Mucosa of descending colon (tissue), 3 donors: Measurements from ENCODE around the gene CYTH3. TPM values are rescaled to one million over a fixed set of nuclear protein-coding genes. Genes with fewer than 3 reads are reported as not detected.

Experiments
- ATAC-seq: fragments of 200-7000 bp; cut with Tn5 transposase; one replicate; pipeline ENCODE4 v1.9.1; 2020; ENCODE audit warnings: mild to moderate bottlenecking, moderate library complexity
- DNase-seq, 3 donors: peaks; one replicate each; pipeline ENCODE4 v3.0.0-alpha.2; 2020
- H3K36me3 ChIP-seq: fragments of 200-600 bp; one replicate; pipeline ENCODE4 v1.8.0; 2021; ENCODE audit warnings: low read depth, mild to moderate bottlenecking
- H3K4me1 ChIP-seq: fragments of 200-600 bp; one replicate; pipeline ENCODE4 v1.8.0; 2021; ENCODE audit warnings: low read depth, mild to moderate bottlenecking
- H3K4me3 ChIP-seq: fragments of 200-600 bp; one replicate; pipeline ENCODE4 v1.8.0; 2021; ENCODE audit warnings: mild to moderate bottlenecking
- H3K9me3 ChIP-seq: fragments of 200-600 bp; one replicate; pipeline ENCODE4 v1.8.0; 2021; ENCODE audit warnings: mild to moderate bottlenecking
- CTCF ChIP-seq: fragments of 200-600 bp; IDR thresholded peaks from one replicate; pipeline ENCODE4 v1.8.0; 2022; ENCODE audit warnings: antibody characterized with exemption, mild to moderate bottlenecking
- intact Hi-C, 2 donors: fragments of 100-400 bp; cut with DNase I in 1 of 2; cut with micrococcal nuclease in 1 of 2; formaldehyde crosslinking; loops; one replicate each; pipeline versions ENCODE4 v1.11.0 to v1.11.1; 2022; cut with DNase I, micrococcal nuclease
- total RNA-seq, 3 donors: library from RNA; stranded (reverse); fragmentation: NEBNext Ultra II Directional in 2 of 3; extraction: Animal tissue kit (Norgen Biotek cat#: 25700) in 2 of 3; gene quantifications; one replicate each; pipeline versions ENCODE4 v1.2.1 to v1.2.4, GENCODE V29; 2021 to 2023
- donor health status: DM: no; HTN: no; CAD: no; lungs with moderate emphysema.
- donor health status: DM: no; HTN: no; CAD: no.
- donor health status: DM: no; HTN: yes; CAD: no.

CYTH3 gene
- total RNA-seq, 3 donors from 2014 or later = 10.4 to 23.2 (median 11.9) TPM

- no peak for TF ChIP-seq CTCF
- ATAC-seq (no peak), DNase-seq (no peak)
- Histone ChIP-seq H3K4me3 (no peak overlapping the region), H3K4me1 (no peaks in the 10 kb centered on the region), H3K36me3 (peaks cover 11% of the 10 kb centered on the region), H3K9me3 (no peaks in the 10 kb centered on the region)
- intact Hi-C loops = no loop called here
These were observed 122.4 kb downstream of the CYTH3 start for GRCh38 chr7:6149996-6150395.

GRCh38 chr7:6148724-6149360 is 123.6 kb downstream of the CYTH3 start:
- DNase-seq (no peak), ATAC-seq (no peak)
- Histone ChIP-seq H3K36me3 (peaks cover 11% of the 10 kb centered on the region), H3K4me1 (no peaks in the 10 kb centered on the region), H3K4me3 (no peak overlapping the region), H3K9me3 (no peaks in the 10 kb centered on the region)
- intact Hi-C loops = no loop called here
- TF ChIP-seq CTCF = no peak

- ATAC-seq (no peak), DNase-seq (no peak)
- Histone ChIP-seq H3K4me1 (no peaks in the 10 kb centered on the region), H3K36me3 (peaks cover 11% of the 10 kb centered on the region), H3K9me3 (no peaks in the 10 kb centered on the region), H3K4me3 (no peak overlapping the region)
- intact Hi-C loops = no loop called here
- TF ChIP-seq CTCF = no peak
These were observed 124.8 kb downstream of the CYTH3 start for GRCh38 chr7:6147627-6148026.

- Histone ChIP-seq H3K4me3 (no peak overlapping the region), H3K9me3 (no peaks in the 10 kb centered on the region), H3K36me3 (peaks cover 11% of the 10 kb centered on the region), H3K4me1 (no peaks in the 10 kb centered on the region)
- DNase-seq (no peak), ATAC-seq (no peak)
- no peak for TF ChIP-seq CTCF
- intact Hi-C loops = no loop called here
These were observed 125.8 kb downstream of the CYTH3 start for GRCh38 chr7:6146666-6147065.

GRCh38 chr7:6143997-6144396 is 128.4 kb downstream of the CYTH3 start:
- ATAC-seq = no peak
- intact Hi-C loops = no loop called here
- Histone ChIP-seq H3K4me3 (no peak overlapping the region), H3K4me1 (no peaks in the 10 kb centered on the region), H3K9me3 (no peaks in the 10 kb centered on the region), H3K36me3 (peaks cover 11% of the 10 kb centered on the region)
- no peak for DNase-seq
- TF ChIP-seq CTCF = no peak
